ENCODE measurements around the gene SRSF3. TPM values are rescaled to one million over a fixed set of nuclear protein-coding genes. Genes with fewer than 3 reads are reported as not detected.
A peak's percentile ranks its signal among the peaks of the same experiment; 100 is the strongest.

SRSF3 gene
- total and polyA plus RNA-seq, 9 of the 15 experiments (the other 6 are each of a cell fraction or from before 2014, with no cell fraction given) = 337 to 1,200 (median 518) TPM

DNA sequence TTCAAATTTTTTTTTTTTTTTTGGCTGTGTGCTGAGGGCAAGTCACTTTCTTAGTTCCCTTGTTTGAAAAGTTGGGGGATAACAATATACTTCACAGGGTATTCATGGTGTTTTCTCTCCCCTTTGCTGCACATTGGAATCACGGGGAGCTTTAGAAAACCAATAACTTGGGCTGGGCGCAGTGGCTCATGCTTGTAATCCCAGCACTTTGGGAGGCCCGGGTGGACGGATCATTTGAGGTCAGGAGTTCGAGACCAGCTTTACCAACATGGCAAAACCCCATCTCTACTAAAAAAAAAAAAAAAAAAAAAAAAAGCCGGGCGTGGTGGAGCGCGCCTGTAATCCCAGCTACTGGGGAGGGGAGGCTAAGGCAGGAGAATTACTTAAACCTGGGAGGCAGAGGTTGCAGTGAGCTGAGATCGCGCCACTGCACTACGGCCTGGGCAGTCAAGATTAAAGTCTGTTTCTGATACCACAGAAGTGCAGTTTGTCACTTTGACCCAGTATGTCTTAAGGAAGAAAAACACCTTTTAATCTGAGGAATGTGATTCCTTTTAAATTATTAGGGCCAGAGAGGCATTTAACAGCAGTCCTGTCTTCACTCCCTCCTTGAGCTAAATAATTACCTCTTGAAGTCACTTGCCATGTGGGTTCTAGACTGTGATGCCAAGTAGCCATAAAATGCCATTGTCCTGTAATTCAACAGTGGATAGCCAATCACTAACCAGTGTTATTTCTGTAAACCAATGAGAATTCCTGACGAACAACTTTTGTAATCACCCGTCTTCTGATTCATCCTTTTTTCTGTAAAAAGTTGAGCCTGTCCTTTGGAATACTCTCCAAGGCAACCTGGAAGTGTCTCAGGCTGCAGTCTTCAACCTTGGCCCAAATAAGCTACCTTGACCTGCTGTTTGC is 16.1 kb downstream of the SRSF3 start (continued):
- TF ChIP-seq ZBTB33 (CRISPR knock-in tag; IDR thresholded peaks at IDR 0.05) (0 out of 2 replicates have a peak, but pooled peaks have one; percentile 22), CBFA2T3 (IDR thresholded peaks at IDR 0.05) (peak; percentile 34; the same call in 1 of the 2 replicates), ILK (tag; IDR thresholded peaks at IDR 0.05; ENCODE audit: borderline replicate concordance, low read depth) (no peak), ZEB2 (IDR thresholded peaks at IDR 0.05) (no peak), BRCA1 (IDR thresholded peaks at IDR 0.05) (no peak), BRCA1 (CRISPR knock-in tag; IDR thresholded peaks at IDR 0.05) (no peak), HCFC1 (IDR thresholded peaks at IDR 0.05; ENCODE audit: low read depth, low read length) (no peak), POLR2H (tag; IDR thresholded peaks at IDR 0.05; ENCODE audit: low read depth) (0 out of 2 replicates have a peak, but pooled peaks have one; percentile 16)
- TF ChIP-seq, protein P1, sequence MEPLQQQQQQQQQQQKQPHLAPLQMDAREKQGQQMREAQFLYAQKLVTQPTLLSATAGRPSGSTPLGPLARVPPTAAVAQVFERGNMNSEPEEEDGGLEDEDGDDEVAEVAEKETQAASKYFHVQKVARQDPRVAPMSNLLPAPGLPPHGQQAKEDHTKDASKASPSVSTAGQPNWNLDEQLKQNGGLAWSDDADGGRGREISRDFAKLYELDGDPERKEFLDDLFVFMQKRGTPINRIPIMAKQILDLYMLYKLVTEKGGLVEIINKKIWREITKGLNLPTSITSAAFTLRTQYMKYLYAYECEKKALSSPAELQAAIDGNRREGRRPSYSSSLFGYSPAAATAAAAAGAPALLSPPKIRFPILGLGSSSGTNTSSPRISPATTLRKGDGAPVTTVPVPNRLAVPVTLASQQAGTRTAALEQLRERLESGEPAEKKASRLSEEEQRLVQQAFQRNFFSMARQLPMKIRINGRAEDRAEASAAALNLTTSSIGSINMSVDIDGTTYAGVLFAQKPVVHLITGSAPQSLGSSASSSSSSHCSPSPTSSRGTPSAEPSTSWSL (CRISPR knock-in tag; IDR thresholded peaks at IDR 0.05; ENCODE audit: borderline replicate concordance) = no peak
